HG03066 (cell line): ENCODE measurements around the gene RERGL.
"Not testable (repeated sequence)": the region's sequence is repeated elsewhere in the genome, so short reads cannot be mapped to it uniquely, and the experiment has no call there.

Experiments used
- ATAC-seq: cut with Tn5 transposase; IDR thresholded peaks from one replicate; pipeline ENCODE4 v1.9.1; 2021; ENCODE audit warnings: low read depth; ENCODE audit not compliant: unreplicated experiment

The RERGL gene

GRCh38 chr12:18040060-18040742 is 49.8 kb downstream of the RERGL start:
- not testable (repeated sequence) for ATAC-seq
